Activated CD4-positive, alpha-beta T cell treated with anti-CD3 and anti-CD28 coated beads for 36 hours (primary cell): ENCODE results near the gene CHTF18. TPM values are rescaled to one million over a fixed set of nuclear protein-coding genes. Genes with fewer than 3 reads are reported as not detected.
"Not testable (repeated sequence)": the region's sequence is repeated elsewhere in the genome, so short reads cannot be mapped to it uniquely, and the experiment has no call there.

Experiments used
- ATAC-seq: fragments of 200-7000 bp; cut with Tn5 transposase; one replicate; pipeline ENCODE4 v1.10.0; 2021; ENCODE audit warnings: mild to moderate bottlenecking, moderate library complexity
- CTCF ChIA-PET: fragments of 350-600 bp; sonication (Branson Sonifier 250); formaldehyde crosslinking; loops from one replicate; lab custom pipeline; 2021; ENCODE audit warnings: antibody characterized with exemption; lab: Charles Lee
- POLR2A ChIA-PET: fragments of 350-600 bp; sonication (Branson Sonifier 250); formaldehyde crosslinking; loops from one replicate; lab custom pipeline; 2021; ENCODE audit warnings: antibody characterized with exemption, inconsistent platforms; lab: Charles Lee
- DNase-seq: peaks from one replicate; pipeline ENCODE4 v3.0.0-alpha.2; 2020
- H3K27ac Mint-ChIP-seq: one replicate; pipeline ENCODE4 v1.8.0; 2021; ENCODE audit warnings: mixed read lengths
- H3K27me3 Mint-ChIP-seq: one replicate; pipeline ENCODE4 v1.8.0; 2021; ENCODE audit warnings: mixed read lengths
- H3K36me3 Mint-ChIP-seq: one replicate; pipeline ENCODE4 v1.8.0; 2021; ENCODE audit warnings: low read depth, mixed read lengths
- H3K4me1 Mint-ChIP-seq: one replicate; pipeline ENCODE4 v1.8.0; 2021; ENCODE audit warnings: mixed read lengths
- H3K4me3 Mint-ChIP-seq: one replicate; pipeline ENCODE4 v1.8.0; 2021; ENCODE audit warnings: mild to moderate bottlenecking, moderate library complexity, mixed read lengths
- H3K9me3 Mint-ChIP-seq: one replicate; pipeline ENCODE4 v1.8.0; 2021; ENCODE audit warnings: low read depth, mixed read lengths
- intact Hi-C, 2 experiments: fragments of 100-400 bp; cut with DNase I in 1 of 2; cut with micrococcal nuclease in 1 of 2; formaldehyde crosslinking; loops; one replicate each; pipeline versions ENCODE4 v1.14.2 to v1.15.1; 2022 to 2024; cut with DNase I, micrococcal nuclease
- total RNA-seq, 2 experiments: library from RNA; stranded (reverse); gene quantifications; one replicate each; pipeline ENCODE4 v1.2.3, GENCODE V29; 2021

The CHTF18 gene
- total RNA-seq, 2 experiments from 2014 or later: 82.2 to 105 TPM

- ChIA-PET POLR2A (interaction anchor here (0.6 kb wide), 1 partner anchor 203 kb away, joined by 3 read pairs; no protein-coding TSS in a partner anchor), CTCF (no interaction called here)
- Mint-ChIP-seq H3K4me1 (peaks cover 3% of the 10 kb centered on the region), H3K4me3 (no peak overlapping the region), H3K27ac (no peak overlapping the region), H3K9me3 (no peaks in the 10 kb centered on the region), H3K36me3 (no peaks in the 10 kb centered on the region), H3K27me3 (peaks cover 8% of the 10 kb centered on the region)
- DNase-seq: no peak
- intact Hi-C loops: no loop called here
- ATAC-seq: no peak
Observed at GRCh38 chr16:825341-826061, 37.1 kb downstream of the CHTF18 start.

- DNase-seq (no peak), ATAC-seq (no peak)
- Mint-ChIP-seq H3K9me3 (no peaks in the 10 kb centered on the region), H3K27ac (no peak overlapping the region), H3K36me3 (no peaks in the 10 kb centered on the region), H3K27me3 (peaks cover 5% of the 10 kb centered on the region), H3K4me1 (no peaks in the 10 kb centered on the region), H3K4me3 (no peak overlapping the region)
- ChIA-PET CTCF (no interaction called here), POLR2A (no interaction called here)
- intact Hi-C loops: no loop called here
Observed at GRCh38 chr16:827513-827912, 39.1 kb downstream of the CHTF18 start.

- H3K36me3 Mint-ChIP-seq: no peaks in the 10 kb centered on the region
- no peak overlapping the region for H3K27ac Mint-ChIP-seq
- DNase-seq: no peak
- ChIA-PET CTCF (no interaction called here), POLR2A (no interaction called here)
- no peaks in the 10 kb centered on the region for H3K9me3 Mint-ChIP-seq
- H3K27me3 Mint-ChIP-seq: peaks cover 3% of the 10 kb centered on the region
- intact Hi-C loops: no loop called here
- ATAC-seq: no peak
- no peak overlapping the region for H3K4me3 Mint-ChIP-seq
- H3K4me1 Mint-ChIP-seq: no peaks in the 10 kb centered on the region
Observed at GRCh38 chr16:828891-829290, 40.5 kb downstream of the CHTF18 start.

DNA sequence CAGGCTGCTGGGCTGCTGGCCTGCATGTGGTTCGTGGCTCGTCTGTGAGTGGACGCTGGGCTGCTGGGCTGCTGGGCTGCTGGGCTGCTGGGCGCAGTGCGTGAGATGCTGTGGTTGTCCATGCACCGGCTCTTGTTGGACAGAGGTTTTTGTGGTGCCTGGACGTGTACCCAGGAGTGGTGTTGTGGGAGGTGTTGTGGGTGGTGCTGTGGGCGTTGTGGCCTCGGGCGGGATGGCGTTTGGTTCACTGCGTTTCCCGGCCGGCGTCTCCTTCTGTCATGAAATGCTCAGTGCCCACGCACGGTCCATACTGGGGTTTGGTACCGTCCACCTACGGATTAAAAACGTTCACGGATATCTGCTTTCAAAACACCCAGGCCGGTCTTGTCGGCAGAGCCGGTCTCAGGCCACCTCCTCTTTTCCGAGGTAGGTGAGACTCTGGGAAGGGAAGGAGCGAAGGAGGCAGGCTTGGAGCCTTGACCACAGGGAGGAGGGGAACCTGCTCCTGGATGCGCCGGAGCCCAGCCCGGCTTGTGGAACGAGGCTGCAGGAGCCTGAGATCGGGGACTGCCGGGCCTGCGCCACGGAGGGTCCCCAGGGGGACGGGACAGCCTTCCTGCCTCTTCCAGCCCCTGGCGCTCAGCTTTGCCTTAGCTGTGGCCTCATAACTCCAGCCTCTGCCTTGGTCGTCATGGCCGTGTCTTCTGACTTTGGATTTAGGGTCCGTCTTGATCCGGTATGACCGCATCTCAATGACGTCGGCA is 41.9 kb downstream of the CHTF18 start:
- H3K27me3 Mint-ChIP-seq: peaks cover 3% of the 10 kb centered on the region
- ChIA-PET POLR2A (no interaction called here), CTCF (no interaction called here)
- H3K9me3 Mint-ChIP-seq: no peaks in the 10 kb centered on the region
- H3K36me3 Mint-ChIP-seq: no peaks in the 10 kb centered on the region
- intact Hi-C loops: no loop called here
- no peak overlapping the region for H3K27ac Mint-ChIP-seq
- H3K4me3 Mint-ChIP-seq: no peak overlapping the region
- H3K4me1 Mint-ChIP-seq: no peaks in the 10 kb centered on the region
- ATAC-seq (no peak), DNase-seq (no peak)

- Mint-ChIP-seq H3K4me1 (no peaks in the 10 kb centered on the region), H3K9me3 (peaks cover 2% of the 10 kb centered on the region), H3K27ac (no peak overlapping the region), H3K36me3 (no peaks in the 10 kb centered on the region), H3K27me3 (peaks cover 3% of the 10 kb centered on the region), H3K4me3 (no peak overlapping the region)
- intact Hi-C loops: no loop called here
- ChIA-PET POLR2A (no interaction called here), CTCF (no interaction called here)
- DNase-seq (no peak), ATAC-seq (no peak)
Observed at GRCh38 chr16:830871-831570, 42.6 kb downstream of the CHTF18 start.

- DNase-seq (no peak), ATAC-seq (no peak)
- ChIA-PET POLR2A (no interaction called here), CTCF (no interaction called here)
- Mint-ChIP-seq H3K4me1 (no peaks in the 10 kb centered on the region), H3K27ac (no peak overlapping the region), H3K4me3 (no peak overlapping the region), H3K27me3 (peaks cover 3% of the 10 kb centered on the region), H3K9me3 (peaks cover 7% of the 10 kb centered on the region), H3K36me3 (no peaks in the 10 kb centered on the region)
- intact Hi-C loops: no loop called here
Observed at GRCh38 chr16:831571-832413, 43.4 kb downstream of the CHTF18 start.

DNA sequence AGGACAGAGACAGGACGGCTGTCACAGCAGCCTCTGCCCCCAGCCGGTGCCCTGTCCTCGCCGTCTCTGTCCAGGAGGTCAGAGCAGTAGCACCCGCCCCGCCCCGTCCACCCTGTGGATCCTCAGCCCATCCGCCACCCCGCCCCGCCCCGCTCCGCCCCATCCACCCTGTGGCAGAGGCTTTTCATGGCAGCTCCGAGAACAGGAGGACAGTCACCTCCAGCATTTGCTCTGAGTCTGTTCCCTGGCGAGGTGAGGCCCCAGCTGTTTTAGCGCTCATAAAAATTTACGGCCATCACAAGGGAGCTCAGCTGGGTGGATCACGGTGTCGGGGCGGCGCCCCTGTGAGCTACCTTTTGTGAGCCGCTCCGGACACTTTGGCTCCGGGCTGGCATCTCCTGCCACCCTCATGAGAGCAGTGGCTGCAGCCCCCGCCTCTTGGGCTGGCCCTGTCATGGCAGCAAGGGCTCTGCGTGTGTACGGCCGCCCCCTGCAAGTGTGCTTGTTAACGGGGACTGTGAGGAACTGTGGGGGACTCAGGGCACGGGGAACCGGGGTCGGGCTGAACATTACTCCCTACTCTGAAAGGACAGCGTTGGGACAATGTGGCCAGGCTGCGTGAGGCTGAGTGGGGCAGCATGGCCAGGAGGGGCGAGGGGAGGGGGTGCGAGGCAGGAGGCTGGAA is 44.4 kb downstream of the CHTF18 start:
- CTCF ChIA-PET: no interaction called here
- Mint-ChIP-seq H3K27me3 (peaks cover 3% of the 10 kb centered on the region), H3K36me3 (no peaks in the 10 kb centered on the region), H3K4me3 (no peak overlapping the region), H3K27ac (no peak overlapping the region), H3K9me3 (peaks cover 7% of the 10 kb centered on the region), H3K4me1 (no peaks in the 10 kb centered on the region)
- POLR2A ChIA-PET: no interaction called here
- ATAC-seq (no peak), DNase-seq (no peak)
- intact Hi-C loops: no loop called here

DNA sequence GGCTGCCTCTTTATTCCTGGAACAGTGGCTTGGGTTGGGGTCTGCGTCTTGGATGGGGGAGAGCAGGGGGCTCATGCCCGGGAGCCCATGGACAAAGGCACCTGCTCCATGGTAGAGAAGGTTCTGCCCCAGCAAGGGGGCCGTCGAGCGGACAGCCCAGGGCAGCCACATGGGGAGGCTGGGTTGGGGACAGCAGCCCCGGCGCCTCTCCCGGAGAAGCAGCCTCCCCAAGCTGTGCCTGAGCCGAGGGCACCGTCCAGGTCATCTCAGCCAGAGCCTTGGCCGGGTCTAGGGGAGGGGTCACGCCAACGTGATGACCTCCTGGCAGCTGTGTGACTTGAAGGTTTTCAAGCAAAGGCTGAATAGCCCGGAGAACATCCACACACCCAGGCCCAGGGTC is 45.0 kb downstream of the CHTF18 start:
- no peaks in the 10 kb centered on the region for H3K4me1 Mint-ChIP-seq
- ChIA-PET POLR2A (no interaction called here), CTCF (no interaction called here)
- peaks cover 3% of the 10 kb centered on the region for H3K27me3 Mint-ChIP-seq
- no peak overlapping the region for H3K4me3 Mint-ChIP-seq
- H3K9me3 Mint-ChIP-seq: peaks cover 7% of the 10 kb centered on the region
- H3K36me3 Mint-ChIP-seq: no peaks in the 10 kb centered on the region
- no peak overlapping the region for H3K27ac Mint-ChIP-seq
- DNase-seq (no peak), ATAC-seq (no peak)
- intact Hi-C loops: no loop called here

- Mint-ChIP-seq H3K27me3 (no peaks in the 10 kb centered on the region), H3K4me3 (no peak overlapping the region), H3K9me3 (peaks cover 7% of the 10 kb centered on the region), H3K4me1 (no peaks in the 10 kb centered on the region), H3K27ac (no peak overlapping the region), H3K36me3 (no peaks in the 10 kb centered on the region)
- intact Hi-C loops: no loop called here
- ChIA-PET POLR2A (no interaction called here), CTCF (no interaction called here)
- no peak for ATAC-seq
- no peak for DNase-seq
Observed at GRCh38 chr16:835373-835772, 47.0 kb downstream of the CHTF18 start.

DNA sequence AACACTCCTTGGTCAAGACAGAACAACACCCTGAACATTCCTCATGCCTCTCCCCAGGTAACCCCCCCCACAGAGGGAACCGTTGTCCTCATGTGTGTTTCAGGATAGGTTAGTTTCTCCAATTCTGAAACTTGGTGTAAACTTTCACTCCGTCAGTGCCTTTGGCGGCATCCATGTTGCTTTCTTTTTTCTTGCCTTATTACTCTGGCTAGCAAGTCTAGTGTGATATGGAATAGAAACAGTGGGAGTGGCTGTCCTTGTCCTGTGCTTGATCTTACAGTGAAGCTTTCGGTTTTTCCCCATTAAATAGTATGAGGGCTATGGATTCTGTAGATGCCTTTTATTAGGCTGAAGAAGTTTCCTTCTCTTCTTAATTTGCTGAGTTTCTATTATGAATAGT is 47.8 kb downstream of the CHTF18 start:
- H3K4me3 Mint-ChIP-seq: no peak overlapping the region
- H3K27me3 Mint-ChIP-seq: no peaks in the 10 kb centered on the region
- ATAC-seq: no peak
- DNase-seq: no peak
- peaks cover 7% of the 10 kb centered on the region for H3K9me3 Mint-ChIP-seq
- no peaks in the 10 kb centered on the region for H3K4me1 Mint-ChIP-seq
- no peaks in the 10 kb centered on the region for H3K36me3 Mint-ChIP-seq
- CTCF ChIA-PET: no interaction called here
- no peak overlapping the region for H3K27ac Mint-ChIP-seq
- intact Hi-C loops: no loop called here
- POLR2A ChIA-PET: no interaction called here

DNA sequence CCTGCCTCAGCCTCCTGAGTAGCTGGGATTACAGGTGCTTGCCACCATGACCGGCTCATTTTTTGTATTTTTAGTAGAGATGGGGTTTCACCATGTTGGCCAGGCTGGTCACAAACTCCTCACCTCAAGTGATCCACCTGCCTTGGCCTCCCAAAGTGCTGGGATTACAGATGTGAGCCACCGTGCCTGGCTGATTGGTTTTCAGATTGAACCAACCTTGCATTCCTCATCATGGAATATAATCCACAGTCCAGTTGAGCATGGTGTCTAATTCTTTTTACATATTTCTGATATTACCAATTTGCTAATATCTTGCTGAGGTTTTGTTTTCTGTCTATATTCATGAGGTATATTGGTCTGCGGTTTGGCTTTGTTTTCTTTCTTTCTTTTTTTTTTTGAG is 48.4 kb downstream of the CHTF18 start:
- H3K27ac Mint-ChIP-seq, H3K27me3 Mint-ChIP-seq, POLR2A ChIA-PET, DNase-seq, H3K4me1 Mint-ChIP-seq, H3K4me3 Mint-ChIP-seq, H3K36me3 Mint-ChIP-seq, ATAC-seq, intact Hi-C loops, H3K9me3 Mint-ChIP-seq: not testable (repeated sequence)
- CTCF ChIA-PET: interaction anchor here (0.6 kb wide), 1 partner anchor 1235 kb away, joined by 3 read pairs; no protein-coding TSS in a partner anchor
